Right lobe of liver (tissue), 6 donors: ENCODE data around the gene PLCB1. TPM values are rescaled to one million over a fixed set of nuclear protein-coding genes. Genes with fewer than 3 reads are reported as not detected.

Experiments
- ATAC-seq, 4 donors: fragments of 200-7000 bp; cut with Tn5 transposase; one replicate each; pipeline ENCODE4 v1.9.1; 2020; ENCODE audit warnings: mild to moderate bottlenecking in 4 of 4, moderate library complexity in 4 of 4
- DNase-seq, 3 donors: peaks; one replicate each; pipeline ENCODE4 v3.0.0-alpha.2; 2020
- H3K27ac ChIP-seq, 3 donors: fragments of 200-600 bp; one replicate each; pipeline ENCODE4 v1.8.0; 2022
- H3K27me3 ChIP-seq, 2 donors: fragments of 200-600 bp; one replicate each; pipeline ENCODE4 v1.8.0; 2022
- H3K36me3 ChIP-seq, 4 donors: fragments of 200-600 bp; sonication (generic) in 1 of 4; one replicate each; pipeline versions ENCODE4 v1.5.1 to v1.8.0; 2017 to 2022; ENCODE audit warnings: control low read depth in 1 of 4
- H3K4me1 ChIP-seq, 4 donors: fragments of 200-600 bp; sonication (generic) in 1 of 4; one replicate each; pipeline versions ENCODE4 v1.5.1 to v1.8.0; 2017 to 2022; ENCODE audit warnings: control low read depth in 1 of 4
- H3K4me3 ChIP-seq, 3 donors: fragments of 200-600 bp; one replicate each; pipeline ENCODE4 v1.8.0; 2022
- H3K9me3 ChIP-seq, 4 donors: fragments of 200-600 bp; sonication (generic) in 1 of 4; one replicate each; pipeline versions ENCODE4 v1.5.1 to v1.8.0; 2017 to 2022; ENCODE audit warnings: control low read depth in 1 of 4
- CTCF ChIP-seq, 4 donors: fragments of 200-600 bp in 3 of 4; fragments of 450-650 bp in 1 of 4; IDR thresholded peaks; one replicate each; pipeline versions ENCODE4 v1.5.1 to v1.8.0; 2016 to 2022; ENCODE audit warnings: antibody characterized with exemption in 4 of 4, mild to moderate bottlenecking in 2 of 4
- POLR2A ChIP-seq: fragments of 450-650 bp; IDR thresholded peaks from one replicate; pipeline ENCODE4 v1.6.1; 2017; ENCODE audit warnings: antibody characterized with exemption, mild to moderate bottlenecking
- WGBS: methylation state at CpG from one replicate; pipeline ENCODE4 v1.1.6; 2018; ENCODE audit warnings: low coverage, low lambda C conversion rate; ENCODE audit not compliant: insufficient coverage; ENCODE audit errors: missing lambda C conversion rate; 5-methylcytosine and 5-hydroxymethylcytosine counted together
- intact Hi-C, 2 donors: fragments of 100-400 bp; cut with DNase I; formaldehyde crosslinking; loops; one replicate each; pipeline versions ENCODE4 v1.11.2 to v1.14.1; 2022
- total RNA-seq, 6 experiments: library from RNA; depleted of rRNA in 2 of 6; stranded (reverse); fragments of >200 nt in 2 of 6; fragmentation: NEBNext Ultra II Directional in 3 of 6; extraction: Animal tissue kit (Norgen Biotek cat#: 25700) in 3 of 6; gene quantifications; one replicate each; pipeline versions ENCODE4 v1.1.0 to v1.2.4, GENCODE V29; 2016 to 2023
- donor health status: DM: no; HTN: yes; CAD: no.
- donor health status: DM: no; HTN: no; CAD: no.
- donor health status: DM: no; HTN: no; CAD: no.
- donor health status: DM: no; HTN: yes; CAD: no.
- donor health status: DM: no; HTN: yes; CAD: no.

PLCB1 gene
- total RNA-seq, 6 experiments from 2014 or later: 5.0 to 9.9 (median 5.7) TPM

- Histone ChIP-seq H3K4me3 (no peak overlapping the region), H3K4me1 (no peaks in the 10 kb centered on the region), H3K9me3 (no peaks in the 10 kb centered on the region), H3K27ac (no peak overlapping the region), H3K27me3 (no peaks in the 10 kb centered on the region), H3K36me3 (no peaks in the 10 kb centered on the region)
- intact Hi-C loops: no loop called here
- ATAC-seq (no peak), DNase-seq (no peak)
- TF ChIP-seq CTCF (IDR thresholded peaks at IDR 0.05) (no peak), POLR2A (no peak)
- WGBS: 64% methylated on average over 2 of the region's 2 CpGs
Measured at GRCh38 chr20:8369311-8369710, 237.2 kb downstream of the PLCB1 start.

GRCh38 chr20:8370774-8371173 is 238.7 kb downstream of the PLCB1 start:
- no peaks in the 10 kb centered on the region for H3K27me3 ChIP-seq
- DNase-seq (no peak), ATAC-seq (no peak)
- 81% methylated on average over 5 of the region's 5 CpGs for WGBS
- no peak overlapping the region for H3K27ac ChIP-seq
- H3K36me3 ChIP-seq: no peaks in the 10 kb centered on the region
- intact Hi-C loops: no loop called here
- no peak overlapping the region for H3K4me3 ChIP-seq
- H3K9me3 ChIP-seq: no peaks in the 10 kb centered on the region
- TF ChIP-seq POLR2A (no peak), CTCF (IDR thresholded peaks at IDR 0.05) (no peak)
- H3K4me1 ChIP-seq: no peaks in the 10 kb centered on the region

GRCh38 chr20:8372824-8373380 is 240.8 kb downstream of the PLCB1 start:
- H3K27me3 ChIP-seq: no peaks in the 10 kb centered on the region
- DNase-seq (no peak), ATAC-seq (no peak)
- no peaks in the 10 kb centered on the region for H3K9me3 ChIP-seq
- H3K36me3 ChIP-seq: no peaks in the 10 kb centered on the region
- no peak overlapping the region for H3K4me3 ChIP-seq
- no peaks in the 10 kb centered on the region for H3K4me1 ChIP-seq
- no peak overlapping the region for H3K27ac ChIP-seq
- intact Hi-C loops: no loop called here
- TF ChIP-seq CTCF (IDR thresholded peaks at IDR 0.05) (no peak), POLR2A (no peak)
- WGBS: 45% methylated on average over 5 of the region's 5 CpGs

- intact Hi-C loops: no loop called here
- DNase-seq (no peak), ATAC-seq (no peak)
- Histone ChIP-seq H3K27me3 (no peaks in the 10 kb centered on the region), H3K27ac (no peak overlapping the region), H3K9me3 (no peaks in the 10 kb centered on the region), H3K4me3 (no peak overlapping the region), H3K36me3 (no peaks in the 10 kb centered on the region), H3K4me1 (no peaks in the 10 kb centered on the region)
- WGBS: 88% methylated on average over 1 of the region's 1 CpG
- TF ChIP-seq POLR2A: no peak
- TF ChIP-seq CTCF (IDR thresholded peaks at IDR 0.05): no peak
Measured at GRCh38 chr20:8373579-8373978, 241.5 kb downstream of the PLCB1 start.

GRCh38 chr20:8375898-8376297 is 243.8 kb downstream of the PLCB1 start:
- no peak for ATAC-seq
- no peaks in the 10 kb centered on the region for H3K4me1 ChIP-seq
- intact Hi-C loops: no loop called here
- 83% methylated on average over 2 of the region's 2 CpGs for WGBS
- no peaks in the 10 kb centered on the region for H3K9me3 ChIP-seq
- H3K36me3 ChIP-seq: no peaks in the 10 kb centered on the region
- TF ChIP-seq POLR2A (no peak), CTCF (IDR thresholded peaks at IDR 0.05) (no peak)
- no peaks in the 10 kb centered on the region for H3K27me3 ChIP-seq
- H3K27ac ChIP-seq: no peak overlapping the region
- no peak overlapping the region for H3K4me3 ChIP-seq
- no peak for DNase-seq
